Epidermal melanocyte (primary cell): ENCODE results near the gene AGAP1.

Source experiments
- DNase-seq: peaks from one replicate; pipeline ENCODE4 v3.0.0; 2011; ENCODE audit warnings: low spot score; ENCODE audit not compliant: insufficient read length

The AGAP1 gene

DNA sequence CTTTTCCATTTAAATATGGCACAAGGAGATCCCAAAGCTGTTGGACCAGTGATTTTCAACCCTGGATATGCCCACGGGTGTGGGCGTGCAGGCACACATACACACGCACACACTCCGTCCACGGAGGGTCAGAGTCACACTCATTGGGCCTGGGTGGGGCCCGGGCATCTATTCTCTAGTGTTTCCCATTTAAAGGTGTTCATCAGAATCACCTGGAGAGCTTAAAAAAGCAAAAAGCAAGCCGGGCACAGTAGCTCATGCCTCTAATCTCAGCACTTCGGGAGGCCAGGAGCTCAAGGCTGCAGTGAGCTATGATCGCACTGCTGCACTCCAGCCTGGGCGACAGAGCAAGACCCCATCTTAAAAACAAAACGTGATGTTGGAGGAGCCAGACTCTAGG lies 345.4 kb downstream of the AGAP1 start:
- no peak for DNase-seq

DNA sequence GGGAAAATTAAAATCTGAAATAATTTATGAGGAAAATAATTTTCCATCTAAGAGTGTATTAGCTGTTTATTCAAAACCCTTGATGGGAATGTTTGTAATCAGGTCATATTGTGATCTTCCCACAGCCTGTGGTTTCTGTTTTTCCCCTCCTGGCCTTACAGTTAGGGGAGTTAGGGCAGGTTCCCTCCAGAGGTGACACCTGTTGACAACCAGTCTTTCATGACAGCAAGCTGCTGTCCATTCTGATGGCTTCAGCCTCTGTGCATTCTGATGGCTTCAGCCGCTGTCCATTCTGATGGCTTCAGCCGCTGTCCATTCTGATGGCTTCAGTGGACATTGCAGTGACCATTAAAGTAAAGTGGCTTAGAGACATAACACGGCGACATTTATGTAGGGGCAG lies 346.1 kb downstream of the AGAP1 start:
- DNase-seq = no peak

DNA sequence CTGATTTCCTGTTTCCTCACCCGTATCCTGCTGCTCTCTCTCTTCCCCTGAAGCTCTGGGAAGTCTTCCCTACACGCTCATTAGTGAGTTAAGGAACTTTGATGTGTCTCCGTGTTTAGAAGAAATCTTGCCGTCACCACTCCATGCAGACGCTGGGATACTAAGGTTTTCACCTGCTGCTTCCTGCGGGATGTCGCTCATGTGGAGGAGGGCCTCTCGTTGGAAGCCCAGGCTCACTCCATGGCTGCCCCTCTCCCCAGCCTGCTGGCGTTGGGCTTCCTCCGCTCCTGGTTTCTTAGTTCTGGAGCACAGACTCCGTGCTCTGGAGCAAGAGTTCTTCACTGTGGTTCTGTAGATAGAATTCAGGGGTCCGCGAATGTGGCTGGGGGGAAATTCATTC lies 348.0 kb downstream of the AGAP1 start:
- DNase-seq = no peak

DNA sequence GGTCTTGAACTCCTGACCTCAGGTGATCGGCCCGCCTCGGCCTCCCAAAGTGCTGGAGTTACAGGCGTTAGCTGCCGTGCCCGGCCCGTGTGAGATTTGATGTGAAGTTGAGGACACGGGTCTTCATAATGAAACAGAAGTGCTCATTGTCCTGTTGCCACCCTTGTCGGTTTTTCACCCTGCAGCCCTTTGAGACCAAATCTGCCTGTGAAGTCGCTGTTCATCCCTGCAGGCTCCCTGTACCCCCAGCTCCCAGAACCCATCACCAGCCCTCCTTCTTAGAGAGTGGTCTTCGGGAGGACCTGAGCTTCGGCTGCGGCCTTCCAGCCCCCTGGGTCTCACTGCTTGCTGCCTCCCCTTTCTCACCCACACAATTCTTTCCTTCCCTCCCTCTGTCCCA lies 349.1 kb downstream of the AGAP1 start:
- DNase-seq = no peak

DNA sequence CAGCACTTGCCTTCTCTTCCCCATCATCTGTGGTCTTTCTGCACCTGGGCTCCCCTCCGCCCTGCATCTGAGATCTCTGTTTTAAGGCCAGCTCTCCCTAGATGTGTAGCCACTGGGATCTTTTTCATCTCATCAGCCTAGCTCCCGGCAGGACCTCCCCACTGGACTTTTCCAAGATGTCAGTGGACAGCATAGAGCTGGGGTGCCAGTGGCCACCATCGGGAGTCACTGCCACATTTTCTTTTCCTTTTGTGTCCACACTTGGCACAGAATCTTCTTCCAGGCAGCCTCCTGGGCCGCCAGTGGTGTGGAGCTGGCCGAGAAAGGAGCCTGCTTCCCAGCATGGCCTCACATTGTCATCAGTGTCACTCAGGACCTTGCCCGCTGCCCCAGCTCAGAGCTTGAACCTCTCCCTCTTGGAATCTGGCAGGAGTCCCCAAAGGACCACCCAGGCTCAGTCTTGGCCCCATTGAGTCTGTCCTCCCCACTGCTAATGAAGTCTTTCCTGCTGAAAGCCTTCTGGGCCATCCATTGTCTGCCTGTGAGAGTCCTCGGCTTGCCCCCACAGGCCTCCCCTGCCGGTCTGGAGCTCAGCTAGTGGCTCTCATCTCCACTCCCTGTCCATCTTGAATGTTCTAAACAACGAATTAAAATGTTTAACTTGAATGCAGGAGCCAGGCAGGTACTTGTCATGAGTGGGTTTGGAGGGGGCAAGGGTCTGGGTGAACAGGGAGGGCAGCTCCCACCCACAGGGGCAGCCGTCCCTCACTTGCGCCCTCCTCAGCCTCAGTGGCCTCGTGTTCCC lies 349.9 kb downstream of the AGAP1 start:
- DNase-seq = no peak

DNA sequence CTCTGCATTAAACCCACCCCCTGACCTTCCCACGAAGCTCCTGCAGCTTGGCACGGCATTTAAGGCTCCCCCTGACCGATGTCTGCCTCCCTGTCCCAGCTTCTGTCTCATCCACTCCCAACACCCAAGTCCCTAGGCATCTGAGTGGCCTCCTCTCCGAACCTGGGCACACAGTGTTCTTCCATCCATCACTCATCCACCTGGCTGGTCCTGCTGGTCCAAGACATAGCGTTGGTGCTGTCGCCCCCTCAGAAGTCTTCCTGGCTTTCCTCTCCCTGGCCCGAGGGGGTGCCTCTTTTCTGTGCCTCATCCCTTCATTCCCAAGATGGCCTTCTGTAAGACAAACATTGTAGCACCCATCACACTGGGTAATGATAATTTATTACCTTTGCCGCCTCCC lies 350.7 kb downstream of the AGAP1 start:
- no peak for DNase-seq

DNA sequence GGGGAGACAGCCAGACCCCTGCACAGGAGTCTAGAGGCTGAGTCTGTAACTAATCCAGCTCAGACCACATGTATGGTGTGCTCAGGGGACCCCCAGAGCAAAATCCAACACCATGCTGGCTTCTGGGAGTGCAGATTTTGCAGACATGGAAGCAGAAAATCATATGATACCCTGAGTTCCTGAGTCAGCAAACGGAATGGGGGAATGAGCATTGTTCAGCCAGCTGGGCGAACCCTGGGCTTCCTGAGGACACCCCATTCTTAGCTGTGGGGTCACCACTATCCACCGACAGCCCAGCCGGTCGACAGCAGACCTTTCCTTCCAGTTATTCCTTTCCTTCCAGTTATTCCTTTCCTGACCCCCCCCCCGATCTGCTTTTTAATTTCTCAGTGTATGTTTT lies 351.4 kb downstream of the AGAP1 start:
- no peak for DNase-seq

DNA sequence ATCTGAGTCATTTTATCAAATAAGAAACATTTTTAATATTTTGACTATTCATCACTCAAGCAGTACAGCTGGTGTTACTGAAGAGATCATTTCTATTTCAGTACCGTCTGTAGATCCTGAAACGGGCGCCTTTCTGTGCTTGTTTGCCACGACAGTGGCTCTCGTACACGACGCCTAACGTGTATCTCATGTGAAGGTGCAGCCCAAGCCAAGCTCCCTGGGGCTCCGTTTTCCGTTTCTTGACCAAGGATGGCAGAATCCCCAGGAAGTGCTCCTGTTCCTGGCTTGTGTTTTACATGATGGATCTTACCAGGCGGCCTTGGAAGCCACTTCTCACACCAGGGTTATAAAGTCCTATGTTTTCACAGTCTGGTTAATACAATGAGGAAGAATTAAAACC lies 353.7 kb downstream of the AGAP1 start:
- DNase-seq = no peak

DNA sequence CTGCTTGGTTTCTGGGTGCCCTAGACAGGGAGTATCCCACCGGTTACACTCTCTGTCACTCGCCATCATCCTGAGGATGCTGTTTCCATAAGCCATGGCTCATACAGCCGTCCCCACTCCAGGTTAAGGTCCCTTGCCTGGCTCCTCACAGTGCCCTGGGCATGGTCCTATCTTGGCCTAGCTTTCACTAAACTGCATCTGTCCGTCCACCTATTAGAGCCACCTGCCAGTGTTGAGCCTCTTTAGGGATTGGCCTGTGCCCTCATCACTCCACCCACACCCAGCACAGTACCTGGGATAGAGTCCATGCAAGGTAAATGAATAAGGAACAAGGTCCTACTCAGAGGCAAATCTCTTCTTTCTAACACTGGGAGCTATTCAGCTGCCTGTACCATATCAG lies 354.2 kb downstream of the AGAP1 start:
- no peak for DNase-seq

DNA sequence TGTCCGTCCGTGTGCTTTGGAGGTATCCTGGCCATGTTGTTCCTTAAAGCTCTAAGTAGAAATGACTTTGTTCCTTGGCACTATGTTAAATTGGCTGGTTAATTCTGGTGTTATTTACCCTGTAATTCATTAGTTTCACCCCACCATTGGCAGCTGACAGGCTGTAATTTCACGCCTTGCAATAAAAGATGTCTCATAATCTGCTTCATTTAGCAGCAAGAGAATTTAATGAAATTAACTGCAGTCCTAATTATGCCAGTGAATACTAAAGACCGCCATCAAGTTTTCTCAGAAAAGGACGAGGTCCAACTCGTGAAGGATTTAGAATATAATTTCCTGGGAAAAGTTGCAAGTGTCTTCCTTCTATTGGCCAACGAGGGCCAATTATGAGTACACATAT lies 355.1 kb downstream of the AGAP1 start:
- no peak for DNase-seq

DNA sequence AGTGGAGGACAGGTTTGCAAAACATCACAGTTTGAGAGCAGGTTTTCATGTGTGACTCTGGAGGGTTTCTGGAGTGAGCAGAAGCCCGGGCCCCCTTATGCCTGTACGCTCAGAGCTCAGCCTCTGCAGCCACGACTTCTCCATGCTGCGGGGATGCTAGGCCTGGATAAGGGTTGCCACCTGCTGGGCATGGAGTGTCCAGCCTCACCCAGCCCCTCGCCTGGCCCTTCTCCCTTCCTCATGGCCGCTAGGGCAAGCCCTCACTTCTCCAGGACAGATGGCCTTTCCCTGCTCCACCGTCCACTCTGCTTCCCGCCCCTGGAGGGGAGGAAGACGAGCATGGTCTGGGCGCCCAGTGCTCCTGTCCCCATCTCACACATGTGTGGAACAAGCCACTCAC lies 355.6 kb downstream of the AGAP1 start:
- DNase-seq = no peak

DNA sequence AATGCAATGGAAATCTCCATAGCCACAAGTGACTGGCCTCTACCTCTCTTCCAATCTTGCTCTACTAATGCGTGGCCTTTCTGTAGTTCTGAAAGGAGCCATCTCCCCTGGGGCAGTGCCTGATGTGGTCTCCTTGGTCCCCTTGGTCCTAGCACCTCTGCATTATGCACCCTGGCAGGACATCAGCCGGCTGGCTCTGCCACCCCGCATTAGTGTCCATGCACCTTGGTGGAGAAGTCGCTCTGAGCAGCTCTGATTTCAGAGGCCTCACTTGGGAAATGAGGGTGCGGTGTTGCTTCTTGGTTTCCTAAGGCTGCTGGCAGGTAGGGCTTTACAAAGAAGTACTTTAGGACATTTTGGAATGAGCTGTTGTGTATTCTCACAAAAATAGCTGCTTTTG lies 356.4 kb downstream of the AGAP1 start:
- no peak for DNase-seq

DNA sequence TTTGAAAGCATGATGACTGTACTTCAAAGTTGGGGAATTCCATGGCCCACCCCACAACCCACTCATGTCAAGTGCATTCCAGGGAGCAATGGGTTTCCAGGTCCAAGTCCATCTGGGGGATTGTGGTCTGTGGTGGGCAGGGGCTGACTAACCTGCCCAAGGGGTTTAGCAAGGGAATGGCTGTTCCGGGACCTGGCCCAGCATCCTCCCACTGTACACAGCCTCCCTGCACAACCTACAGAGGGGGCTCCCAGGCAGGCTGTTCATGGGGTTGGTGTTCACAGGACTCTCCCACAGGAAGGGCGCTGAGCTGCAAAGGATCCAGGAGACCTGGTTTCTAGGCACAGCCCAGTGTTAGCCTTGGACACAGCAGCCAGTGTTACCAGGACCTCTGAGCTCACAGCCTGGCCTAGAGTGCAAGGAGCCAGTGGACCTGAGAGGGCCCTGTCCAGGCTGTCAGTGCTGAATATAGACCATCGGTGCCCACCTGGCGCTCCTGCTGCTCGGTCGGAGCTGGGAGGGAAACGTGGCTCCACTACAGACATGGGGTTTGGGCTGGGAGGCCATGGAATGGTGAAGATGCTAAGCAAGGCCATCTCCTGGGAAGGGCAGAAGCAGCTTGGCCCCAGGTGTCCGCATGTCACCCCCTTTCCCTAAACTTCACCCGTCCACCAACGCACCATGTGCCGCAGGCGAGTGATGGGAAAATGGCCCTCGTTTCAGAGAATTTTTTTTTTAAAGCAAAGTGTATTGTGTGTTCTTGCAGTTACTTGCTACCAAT lies 357.1 kb downstream of the AGAP1 start:
- DNase-seq = no peak

DNA sequence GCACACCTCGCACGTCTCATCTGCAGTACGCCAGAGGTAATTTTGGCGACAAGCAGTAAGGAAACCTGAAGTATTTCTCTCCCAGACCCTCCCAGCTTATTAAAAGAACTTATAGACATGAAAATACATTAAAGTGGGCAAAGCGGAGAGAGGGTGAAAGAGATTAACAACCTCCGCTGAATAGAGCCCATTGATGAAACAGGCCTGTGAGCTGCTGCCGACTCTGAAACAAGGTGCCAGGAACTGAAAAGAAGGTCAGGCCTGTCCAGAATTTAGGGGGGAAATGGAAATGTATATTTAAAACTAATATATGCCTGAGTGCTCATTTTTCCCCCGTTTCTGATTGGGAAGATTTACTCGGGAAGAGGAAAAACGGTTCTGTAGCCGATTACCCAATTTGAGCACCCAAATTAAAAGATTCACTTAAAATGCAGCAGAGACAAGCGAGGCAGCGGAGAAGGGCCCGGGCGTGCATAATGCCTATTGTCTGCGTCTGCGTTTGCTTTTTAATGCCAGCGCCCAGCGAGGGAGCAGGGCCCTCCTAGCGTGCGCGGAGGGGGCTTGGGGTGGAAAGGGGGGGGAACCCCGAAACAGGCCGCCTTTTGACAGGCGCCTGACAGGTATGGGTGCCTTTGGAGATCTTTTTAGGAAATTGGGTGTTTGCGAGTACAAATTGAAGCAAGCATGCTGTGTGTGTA lies 358.1 kb downstream of the AGAP1 start:
- DNase-seq = no peak

DNA sequence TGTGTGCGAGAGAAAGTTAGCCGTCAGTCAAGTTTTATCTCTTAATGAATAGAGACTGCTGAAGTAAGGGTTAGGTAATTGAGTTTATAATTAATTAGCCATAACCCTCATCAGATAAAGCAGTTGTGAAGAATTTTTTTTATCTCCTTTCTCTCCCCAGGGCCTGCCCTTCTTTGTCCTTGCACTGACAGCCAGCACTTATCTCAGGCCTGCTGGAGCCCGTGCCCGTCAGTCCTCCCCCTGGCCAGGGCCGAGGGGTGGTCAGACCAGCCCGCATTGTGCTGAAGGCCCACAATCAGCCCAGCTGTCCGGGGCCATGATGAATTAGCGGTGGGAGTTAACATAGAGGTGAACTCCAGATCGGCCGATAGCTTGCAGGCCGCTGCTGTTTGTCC lies 358.7 kb downstream of the AGAP1 start:
- no peak for DNase-seq

DNA sequence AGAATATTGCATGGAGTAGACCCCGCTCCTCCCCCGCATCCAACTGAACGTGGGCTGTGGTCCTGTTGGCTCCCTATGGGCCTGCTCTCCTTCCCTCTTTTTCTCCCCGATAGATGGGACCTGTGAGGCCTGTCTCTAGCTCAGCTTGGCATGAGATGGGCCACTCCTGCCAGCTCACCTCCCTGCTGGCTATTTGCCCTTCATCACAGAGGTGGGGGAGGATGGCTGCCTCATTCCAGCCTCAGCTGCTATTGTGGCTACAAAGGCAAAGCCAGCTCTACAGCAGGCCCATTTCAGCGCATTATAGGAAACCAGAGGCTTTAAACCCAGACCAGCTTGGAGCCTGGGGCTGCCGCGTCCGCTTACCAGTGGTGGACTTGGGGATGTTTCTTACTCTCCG lies 360.4 kb downstream of the AGAP1 start:
- no peak for DNase-seq

DNA sequence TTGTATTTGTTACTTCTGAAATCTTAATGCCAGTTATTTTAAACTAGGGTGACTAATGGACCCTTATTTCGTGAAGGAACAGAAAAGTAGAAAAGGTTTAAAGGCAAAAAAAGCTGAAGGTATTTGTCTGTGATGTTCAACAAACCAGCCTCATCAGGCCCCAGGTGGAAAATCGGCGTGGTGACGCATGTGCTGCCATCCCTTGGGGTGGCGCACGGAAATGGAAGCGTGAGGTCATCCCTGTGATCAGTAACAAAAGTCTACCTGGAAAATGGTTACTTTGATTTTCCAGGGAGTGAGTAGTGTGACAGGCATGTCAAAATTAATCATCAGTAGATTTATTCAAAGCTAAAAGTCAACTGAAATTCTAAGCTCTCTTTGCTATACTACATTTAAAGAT lies 361.2 kb downstream of the AGAP1 start:
- DNase-seq = no peak

DNA sequence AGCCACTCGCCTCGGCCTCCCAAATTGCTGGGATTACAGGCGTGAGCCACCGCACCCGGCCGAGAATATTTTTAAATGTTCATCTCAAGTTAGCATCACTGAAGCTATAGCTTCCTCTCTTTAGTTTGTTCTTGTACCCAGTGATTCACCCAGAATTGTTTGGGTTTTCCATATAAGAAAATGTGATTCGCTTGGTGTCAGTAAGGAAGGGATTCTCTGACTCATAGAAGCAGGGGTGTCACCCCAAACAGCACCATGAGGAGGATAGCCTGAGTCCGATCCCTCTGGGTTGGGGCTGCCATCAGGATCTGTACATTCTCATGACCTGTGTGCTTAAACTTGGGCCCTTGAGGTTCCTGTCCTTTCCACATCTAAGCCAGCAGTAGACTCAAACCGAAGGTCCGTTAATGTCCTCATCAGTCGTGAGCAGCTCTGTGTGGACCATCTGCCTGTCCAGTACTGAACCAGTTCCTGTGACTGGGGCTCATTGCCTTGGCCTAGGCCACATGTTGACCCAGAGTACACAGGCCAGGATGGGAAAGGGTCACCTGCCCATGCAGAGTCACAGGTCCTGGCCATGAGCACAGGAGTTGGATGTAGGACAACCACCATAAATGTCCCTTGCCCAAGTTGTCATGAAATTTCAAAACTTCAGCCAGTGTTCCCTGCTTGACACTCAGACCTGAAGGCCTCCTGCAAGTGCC lies 362.5 kb downstream of the AGAP1 start:
- no peak for DNase-seq

DNA sequence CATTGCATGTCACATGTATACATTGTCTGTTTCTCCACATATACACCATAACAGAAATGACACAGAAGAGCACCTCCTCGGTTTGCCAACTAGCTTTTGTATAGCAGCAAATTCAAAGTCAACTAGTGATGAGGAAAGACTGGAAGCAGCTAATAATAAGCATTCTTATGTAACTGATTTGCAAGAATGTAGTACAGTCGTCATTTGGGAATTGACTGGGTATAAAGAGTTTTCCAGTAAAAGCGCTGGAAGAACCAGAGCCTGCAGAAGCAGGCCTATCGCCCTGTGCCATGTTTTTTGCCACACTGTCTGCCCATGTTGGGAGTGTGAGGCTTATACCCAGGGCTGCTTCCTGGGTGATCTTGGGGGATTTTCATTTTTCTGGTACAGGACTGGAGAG lies 363.8 kb downstream of the AGAP1 start:
- no peak for DNase-seq

DNA sequence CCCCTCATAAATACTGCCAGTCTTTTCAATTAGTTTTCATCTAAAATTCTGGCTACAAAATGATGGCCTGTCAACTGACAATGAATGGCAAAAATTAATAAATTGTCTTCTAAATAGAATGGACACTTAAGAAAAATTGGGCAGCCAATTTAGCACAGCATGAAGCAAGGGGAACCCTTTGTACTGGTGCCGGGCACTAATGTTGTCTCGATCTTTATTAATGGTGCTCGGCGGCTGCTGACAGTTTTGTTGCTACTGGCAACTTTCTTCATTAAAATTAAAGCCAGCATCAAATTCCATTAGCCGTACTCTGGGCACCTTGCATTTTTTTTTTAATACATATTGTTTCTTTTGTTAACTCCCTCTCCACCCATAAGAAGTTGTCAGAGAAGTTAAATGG lies 365.0 kb downstream of the AGAP1 start:
- DNase-seq = no peak

DNA sequence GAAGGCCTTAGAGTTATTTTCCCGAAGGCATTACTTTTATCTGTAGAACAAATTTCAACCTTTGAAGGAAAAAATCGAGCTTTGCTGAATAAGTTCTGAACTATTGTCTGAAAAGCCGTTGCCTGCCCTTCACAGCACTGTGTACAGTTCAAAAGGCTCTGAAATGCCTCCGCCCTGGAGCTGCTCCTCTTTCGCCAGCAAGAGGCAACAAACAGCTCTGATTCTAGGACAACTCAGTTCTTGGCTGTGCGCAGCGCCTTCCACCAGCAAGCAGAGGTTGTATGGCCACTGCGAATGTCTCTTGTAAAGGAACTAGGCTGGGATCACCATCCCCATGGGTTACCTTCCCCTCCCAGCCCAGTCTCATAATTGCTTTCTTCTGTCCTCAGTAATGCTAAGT lies 365.8 kb downstream of the AGAP1 start:
- no peak for DNase-seq

DNA sequence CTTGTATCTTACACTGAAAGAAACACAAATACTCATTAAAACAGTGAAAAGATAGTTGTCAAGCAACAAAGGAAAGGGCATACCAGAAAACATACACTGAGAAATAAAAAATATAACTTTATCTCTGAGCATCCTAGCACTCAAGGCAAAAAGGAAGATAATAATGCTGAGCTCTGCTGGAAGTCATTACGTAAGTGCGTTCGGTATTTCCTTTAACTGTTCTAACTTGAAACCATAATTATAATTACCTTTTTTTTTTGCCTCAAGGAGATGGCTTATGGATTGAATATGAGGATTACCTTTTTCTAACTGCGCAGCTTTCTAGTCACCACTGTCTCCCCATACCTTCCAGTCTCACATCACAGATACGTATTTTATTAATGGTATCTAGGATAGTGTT lies 366.3 kb downstream of the AGAP1 start:
- no peak for DNase-seq
